GM18505 (cell line): ENCODE data around the gene CLPTM1L.
"Not testable (repeated sequence)": the region's sequence is repeated elsewhere in the genome, so short reads cannot be mapped to it uniquely, and the experiment has no call there.

Source experiments
- ATAC-seq: cut with Tn5 transposase; IDR thresholded peaks from one replicate; pipeline ENCODE4 v1.9.1; 2021; ENCODE audit not compliant: unreplicated experiment
- POLR2A ChIP-seq: IDR thresholded peaks from 4 replicates; pipeline ENCODE4 v1.6.1; 2011; ENCODE audit warnings: borderline replicate concordance; ENCODE audit not compliant: insufficient read depth, insufficient read length; ENCODE audit errors: extremely low read depth

Gene CLPTM1L

GRCh38 chr5:1375871-1376810 is 31.2 kb upstream of the CLPTM1L start:
- no peak for TF ChIP-seq POLR2A
- ATAC-seq, result no peak

DNA sequence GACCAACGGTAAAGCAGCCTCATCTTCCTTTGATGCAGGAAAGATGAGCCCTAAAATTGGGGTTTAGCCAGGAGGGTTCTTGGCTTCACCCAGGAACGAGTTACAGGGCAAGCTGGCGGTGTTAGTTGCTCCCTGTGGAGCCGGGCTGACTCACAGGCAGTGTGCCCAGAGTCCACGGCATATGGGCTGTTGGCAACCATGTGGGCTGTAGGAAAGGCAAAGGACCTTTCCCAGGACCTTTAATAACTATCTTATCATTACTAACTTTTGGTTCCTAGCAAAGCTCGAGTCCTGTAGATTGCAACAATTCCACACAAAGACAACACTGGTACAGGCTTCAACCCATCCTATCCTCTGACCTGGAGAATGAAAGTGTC is 29.8 kb upstream of the CLPTM1L start:
- no peak for ATAC-seq
- TF ChIP-seq POLR2A, result no peak

GRCh38 chr5:1374030-1374678 is 29.3 kb upstream of the CLPTM1L start:
- TF ChIP-seq POLR2A, result no peak
- ATAC-seq, result no peak

DNA sequence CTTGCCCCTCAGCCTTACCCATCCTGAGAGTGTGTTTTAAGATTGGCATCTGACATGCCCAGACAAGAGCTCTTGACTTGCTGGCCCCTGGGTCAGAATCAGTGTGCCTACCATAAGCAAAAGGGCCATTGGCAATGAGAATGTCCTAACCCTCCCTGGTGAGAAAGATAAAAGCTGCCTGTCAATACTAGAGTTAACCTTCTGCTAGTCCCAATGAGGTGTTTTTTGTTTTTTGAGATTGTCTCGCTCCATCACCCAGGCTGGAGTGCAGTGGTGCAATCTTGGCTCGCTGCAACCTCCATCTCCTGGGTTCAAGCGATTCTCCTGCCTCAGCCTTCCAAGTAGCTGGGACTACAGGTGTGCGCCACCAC is 27.1 kb upstream of the CLPTM1L start:
- not testable (repeated sequence) for ATAC-seq

DNA sequence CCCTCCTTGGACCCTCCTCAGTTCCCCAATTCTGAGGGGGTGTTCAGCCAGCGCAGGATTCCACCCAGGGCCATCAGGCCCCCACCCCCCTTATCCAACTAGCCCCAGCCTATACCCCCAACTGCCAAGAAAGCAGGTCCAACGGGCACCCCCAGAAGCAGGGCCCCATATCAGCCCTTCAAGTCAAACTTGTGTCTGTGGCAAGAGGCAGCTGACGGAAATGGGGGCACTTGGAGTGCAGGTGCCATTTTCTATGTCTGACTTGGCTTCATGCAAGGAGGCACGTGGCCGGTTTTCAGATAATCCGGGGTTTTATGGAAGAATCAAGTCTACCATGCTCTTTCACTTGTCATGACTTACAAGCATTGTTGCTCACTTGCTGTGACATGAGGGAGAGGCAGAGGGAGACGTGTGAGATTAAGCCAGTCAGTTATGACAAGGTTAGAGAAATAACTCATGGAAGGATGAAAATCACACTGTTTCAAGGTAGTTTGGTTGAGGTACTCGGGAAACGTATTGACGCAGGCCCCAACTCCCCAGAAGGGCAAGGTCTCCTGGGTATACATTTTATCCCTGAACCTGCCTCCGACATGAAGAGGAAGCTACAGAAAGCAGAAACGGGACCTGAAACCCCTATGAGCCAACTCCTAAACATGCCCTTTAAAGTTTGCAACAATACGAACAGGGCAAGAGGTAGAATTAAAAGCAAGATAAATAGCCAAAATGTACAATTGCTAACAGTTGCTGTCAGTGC is 26.5 kb upstream of the CLPTM1L start:
- ATAC-seq, result no peak
- TF ChIP-seq POLR2A, result no peak

DNA sequence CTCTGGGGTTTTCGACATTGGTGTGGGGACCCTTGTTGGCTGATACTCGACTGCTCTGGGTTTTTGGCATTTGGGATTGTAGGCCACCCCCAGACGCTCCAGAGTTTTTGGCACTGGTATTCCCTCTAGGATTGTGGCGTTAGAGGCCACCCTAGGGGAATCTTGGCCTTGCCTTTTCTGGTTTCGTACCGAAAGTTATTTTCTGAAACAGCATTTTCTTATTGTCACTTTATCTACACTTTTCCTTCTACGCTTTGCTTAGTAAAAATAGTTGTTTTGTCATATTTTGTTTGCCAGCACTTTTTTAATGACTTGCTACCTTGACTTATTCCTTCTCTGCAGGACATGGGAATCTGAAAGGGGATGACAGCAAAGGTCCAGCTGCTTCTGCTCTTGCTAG is 25.1 kb upstream of the CLPTM1L start:
- no peak for ATAC-seq
- TF ChIP-seq POLR2A, result no peak

GRCh38 chr5:1368756-1369155 is 23.9 kb upstream of the CLPTM1L start:
- TF ChIP-seq POLR2A, result no peak
- ATAC-seq, result no peak

GRCh38 chr5:1368236-1368635 is 23.3 kb upstream of the CLPTM1L start:
- no peak for ATAC-seq

GRCh38 chr5:1367149-1367548 is 22.2 kb upstream of the CLPTM1L start:
- no peak for ATAC-seq
- TF ChIP-seq POLR2A, result no peak

More at GRCh38 chr5:1368236-1368635, 23.3 kb upstream of the CLPTM1L start:
- no peak for TF ChIP-seq POLR2A

GRCh38 chr5:1366514-1366913 is 21.6 kb upstream of the CLPTM1L start:
- no peak for ATAC-seq
- no peak for TF ChIP-seq POLR2A

- no peak for TF ChIP-seq POLR2A
- ATAC-seq, result no peak
Observed at GRCh38 chr5:1364211-1364610, 19.3 kb upstream of the CLPTM1L start.

GRCh38 chr5:1363581-1363980 is 18.7 kb upstream of the CLPTM1L start:
- no peak for ATAC-seq
- TF ChIP-seq POLR2A, result no peak

- TF ChIP-seq POLR2A, result no peak
Observed at GRCh38 chr5:1363160-1363559, 18.3 kb upstream of the CLPTM1L start.

More at GRCh38 chr5:1363160-1363559, 18.3 kb upstream of the CLPTM1L start:
- ATAC-seq, result no peak
